Measurements from ENCODE around the gene EYA3. TPM values are rescaled to one million over a fixed set of nuclear protein-coding genes. Genes with fewer than 3 reads are reported as not detected.

The EYA3 gene

DNA sequence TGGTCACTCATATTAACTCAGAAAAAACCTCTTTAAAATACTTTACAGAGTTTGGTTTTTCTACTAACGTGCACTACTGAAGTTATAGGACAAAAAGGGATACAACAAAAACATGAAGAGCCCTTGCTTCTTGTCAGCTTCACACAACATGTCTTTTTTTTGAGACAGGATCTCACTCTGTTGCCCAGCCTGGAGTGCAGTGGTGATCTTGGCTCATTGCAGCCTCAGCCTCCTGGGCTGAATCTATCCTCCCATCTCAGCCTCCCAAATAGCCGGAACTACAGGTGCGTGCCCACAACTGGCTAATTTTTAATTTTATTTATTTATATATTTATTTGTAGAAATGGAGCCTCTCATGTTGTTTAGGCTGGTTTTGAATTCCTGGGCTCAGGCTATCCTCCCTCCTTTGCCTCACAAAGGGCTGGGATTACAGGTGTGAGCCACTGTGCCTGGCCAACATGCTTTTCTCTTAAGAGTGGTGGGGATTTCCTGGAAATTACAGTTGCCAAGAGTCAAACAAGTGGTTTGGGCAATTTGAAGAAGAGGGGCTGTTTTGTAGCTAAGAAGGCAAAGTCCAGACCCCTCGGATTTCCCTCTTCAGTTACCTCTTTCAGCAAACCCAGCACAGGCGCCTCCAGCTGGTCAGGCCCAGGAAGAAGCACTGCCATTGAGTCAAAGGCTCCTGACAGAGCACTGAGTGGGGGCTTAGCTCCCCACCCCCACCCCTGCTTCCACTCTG, 160.0 kb downstream of the EYA3 start:
- no peak overlapping the region for H4K8ac ChIP-seq (ENCODE audit: low read length)
- no peak overlapping the region for H2AK5ac ChIP-seq (ENCODE audit: low read length, severe bottlenecking)
- H3K23ac ChIP-seq (ENCODE audit: low read length in 2 of 2): no peak overlapping the region
- H3K9me3 ChIP-seq (ENCODE audit: control insufficient read depth, low read length): no peaks in the 10 kb centered on the region
- H3K18ac ChIP-seq (ENCODE audit: low read depth in 1 of 2, low read length in 2 of 2): no peak overlapping the region
- no peaks in the 10 kb centered on the region for H3K27me3 ChIP-seq (ENCODE audit: control insufficient read depth in 1 of 2, insufficient read depth in 1 of 2, low read length in 2 of 2)
- H3K79me1 ChIP-seq (replicated peaks; ENCODE audit: low read length, poor library complexity, severe bottlenecking): no peaks in the 10 kb centered on the region
- H2BK5ac ChIP-seq (ENCODE audit: low read depth, low read length, poor library complexity, severe bottlenecking): no peak overlapping the region
- no peaks in the 10 kb centered on the region for H3K4me1 ChIP-seq (ENCODE audit: control insufficient read depth, insufficient read depth, low read depth, low read length)
- no peak overlapping the region for H2AFZ ChIP-seq (ENCODE audit: low read depth, low read length)
- no peak overlapping the region for H3K14ac ChIP-seq (ENCODE audit: low read length in 2 of 2)
- H3K36me3 ChIP-seq (ENCODE audit: control insufficient read depth in 1 of 2, insufficient read depth in 2 of 2, low read depth in 1 of 2, low read length in 2 of 2): no peaks in the 10 kb centered on the region
- H2BK15ac ChIP-seq (ENCODE audit: low read depth, poor library complexity, severe bottlenecking): no peak overlapping the region
- 68% methylated on average over 3 of the region's 5 CpGs for WGBS
- no peak overlapping the region for H2BK12ac ChIP-seq (ENCODE audit: low read length in 2 of 2)
- no peak overlapping the region for H4K91ac ChIP-seq (ENCODE audit: low read length)
- no peak overlapping the region for H3K9ac ChIP-seq (ENCODE audit: low read length)
- no peak for DNase-seq
- no peak overlapping the region for H3K4ac ChIP-seq (ENCODE audit: low read depth in 1 of 2, low read length in 2 of 2)
- no peak overlapping the region for H3K4me2 ChIP-seq (ENCODE audit: low read length, poor library complexity, severe bottlenecking)
- H3K27ac ChIP-seq (ENCODE audit: low read length, poor library complexity, severe bottlenecking): no peak overlapping the region
- no peak overlapping the region for H3K4me3 ChIP-seq (ENCODE audit: insufficient read depth in 1 of 2, low read depth in 1 of 2, low read length in 2 of 2)
- H2BK120ac ChIP-seq (ENCODE audit: low read depth, low read length): no peak overlapping the region

DNA sequence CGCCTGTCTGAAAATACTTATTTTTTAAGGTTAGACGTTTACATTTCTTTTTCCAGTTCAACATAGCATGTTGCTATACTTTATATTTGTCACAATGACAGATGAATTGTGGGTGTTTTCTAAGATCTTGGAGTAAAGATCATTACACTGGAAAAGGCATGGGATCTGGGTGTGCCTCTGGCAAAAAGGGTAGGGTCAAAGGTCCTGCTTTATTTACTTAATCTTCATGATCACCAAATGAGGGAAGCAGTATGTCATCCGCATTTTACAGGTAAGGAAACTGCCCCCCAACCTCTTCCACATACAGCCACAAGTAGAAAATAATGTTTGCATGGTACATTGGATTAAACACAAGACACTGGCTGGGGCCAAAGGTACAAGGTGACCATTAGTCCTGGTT, 166.1 kb downstream of the EYA3 start:
- 57% methylated on average over 1 of the region's 3 CpGs for WGBS
- H3K18ac ChIP-seq (ENCODE audit: low read depth in 1 of 2, low read length in 2 of 2): no peak overlapping the region
- H3K9me3 ChIP-seq (ENCODE audit: control insufficient read depth, low read length): no peaks in the 10 kb centered on the region

More for the DNA sequence above, 166.1 kb downstream of the EYA3 start:
- no peak overlapping the region for H2AK5ac ChIP-seq (ENCODE audit: low read length, severe bottlenecking)
- no peak overlapping the region for H3K27ac ChIP-seq (ENCODE audit: low read length, poor library complexity, severe bottlenecking)
- no peak overlapping the region for H3K9ac ChIP-seq (ENCODE audit: low read length)
- H4K8ac ChIP-seq (ENCODE audit: low read length): no peak overlapping the region
- no peak overlapping the region for H4K91ac ChIP-seq (ENCODE audit: low read length)
- no peaks in the 10 kb centered on the region for H3K4me1 ChIP-seq (ENCODE audit: control insufficient read depth, insufficient read depth, low read depth, low read length)
- H3K14ac ChIP-seq (ENCODE audit: low read length in 2 of 2): no peak overlapping the region
- H2BK12ac ChIP-seq (ENCODE audit: low read length in 2 of 2): no peak overlapping the region
- no peaks in the 10 kb centered on the region for H3K36me3 ChIP-seq (ENCODE audit: control insufficient read depth in 1 of 2, insufficient read depth in 2 of 2, low read depth in 1 of 2, low read length in 2 of 2)
- no peak overlapping the region for H3K4ac ChIP-seq (ENCODE audit: low read depth in 1 of 2, low read length in 2 of 2)
- H2BK15ac ChIP-seq (ENCODE audit: low read depth, poor library complexity, severe bottlenecking): no peak overlapping the region
- no peak overlapping the region for H2AFZ ChIP-seq (ENCODE audit: low read depth, low read length)
- H3K23ac ChIP-seq (ENCODE audit: low read length in 2 of 2): no peak overlapping the region
- DNase-seq: no peak
- no peak overlapping the region for H2BK120ac ChIP-seq (ENCODE audit: low read depth, low read length)
- no peaks in the 10 kb centered on the region for H3K79me1 ChIP-seq (replicated peaks; ENCODE audit: low read length, poor library complexity, severe bottlenecking)
- H3K4me2 ChIP-seq (ENCODE audit: low read length, poor library complexity, severe bottlenecking): no peak overlapping the region
- no peaks in the 10 kb centered on the region for H3K27me3 ChIP-seq (ENCODE audit: control insufficient read depth in 1 of 2, insufficient read depth in 1 of 2, low read length in 2 of 2)
- H2BK5ac ChIP-seq (ENCODE audit: low read depth, low read length, poor library complexity, severe bottlenecking): no peak overlapping the region
- no peak overlapping the region for H3K4me3 ChIP-seq (ENCODE audit: insufficient read depth in 1 of 2, low read depth in 1 of 2, low read length in 2 of 2)

Small RNA genes within 50 kb of the gene (small RNA-seq; reads per million reads assigned to genes)
- gene RN7SL559P (ENCODE audit: low read depth): not detected
